Measurements from ENCODE around the gene BRINP3.

The BRINP3 gene

GRCh38 chr1:190289897-190290296, 187.8 kb downstream of the BRINP3 start:
- Histone ChIP-seq H3K9ac (no peak overlapping the region), H3K4me3 (no peak overlapping the region), H3K4me2 (no peak overlapping the region), H3K36me3 (no peaks in the 10 kb centered on the region), H3K4me1 (no peaks in the 10 kb centered on the region), H3K27ac (no peak overlapping the region), H3K27me3 (no peaks in the 10 kb centered on the region), H4K20me1 (no peaks in the 10 kb centered on the region), H3K9me3 (no peaks in the 10 kb centered on the region)
- TF ChIP-seq Cebpa-rat (IDR thresholded peaks at IDR 0.05), result no peak

- H3K4me2 ChIP-seq, result no peak overlapping the region
Measured at GRCh38 chr1:190286111-190286510, 191.6 kb downstream of the BRINP3 start.

GRCh38 chr1:190277107-190277506, 200.6 kb downstream of the BRINP3 start:
- no peak overlapping the region for H3K4me2 ChIP-seq
- no peak for TF ChIP-seq Cebpa-rat (IDR thresholded peaks at IDR 0.05)
- no peaks in the 10 kb centered on the region for H3K36me3 ChIP-seq
- H4K20me1 ChIP-seq, result no peaks in the 10 kb centered on the region
- no peak overlapping the region for H3K9ac ChIP-seq
- no peak overlapping the region for H3K27ac ChIP-seq
- no peaks in the 10 kb centered on the region for H3K9me3 ChIP-seq
- H3K4me3 ChIP-seq, result no peak overlapping the region
- H3K4me1 ChIP-seq, result no peaks in the 10 kb centered on the region
- H3K27me3 ChIP-seq, result no peaks in the 10 kb centered on the region

More at GRCh38 chr1:190286111-190286510, 191.6 kb downstream of the BRINP3 start:
- Histone ChIP-seq H3K36me3 (no peaks in the 10 kb centered on the region), H3K27ac (no peak overlapping the region), H3K27me3 (no peaks in the 10 kb centered on the region), H3K9me3 (no peaks in the 10 kb centered on the region), H3K4me3 (no peak overlapping the region), H3K4me1 (no peaks in the 10 kb centered on the region), H3K9ac (no peak overlapping the region), H4K20me1 (no peaks in the 10 kb centered on the region)
- no peak for TF ChIP-seq Cebpa-rat (IDR thresholded peaks at IDR 0.05)

- H3K27me3 ChIP-seq, result no peaks in the 10 kb centered on the region
- no peak overlapping the region for H3K9ac ChIP-seq
- TF ChIP-seq Cebpa-rat (IDR thresholded peaks at IDR 0.05), result no peak
- no peaks in the 10 kb centered on the region for H4K20me1 ChIP-seq
- H3K27ac ChIP-seq, result no peak overlapping the region
- H3K36me3 ChIP-seq, result no peaks in the 10 kb centered on the region
- no peak overlapping the region for H3K4me2 ChIP-seq
- H3K9me3 ChIP-seq, result no peaks in the 10 kb centered on the region
- H3K4me1 ChIP-seq, result no peaks in the 10 kb centered on the region
- H3K4me3 ChIP-seq, result no peak overlapping the region
Measured at GRCh38 chr1:190274721-190275120, 202.9 kb downstream of the BRINP3 start.

GRCh38 chr1:190273161-190273560, 204.5 kb downstream of the BRINP3 start:
- H3K4me3 ChIP-seq, result no peak overlapping the region
- no peaks in the 10 kb centered on the region for H3K4me1 ChIP-seq
- H4K20me1 ChIP-seq, result no peaks in the 10 kb centered on the region
- no peak for TF ChIP-seq Cebpa-rat (IDR thresholded peaks at IDR 0.05)
- no peak overlapping the region for H3K4me2 ChIP-seq
- no peaks in the 10 kb centered on the region for H3K9me3 ChIP-seq
- H3K36me3 ChIP-seq, result no peaks in the 10 kb centered on the region
- no peak overlapping the region for H3K27ac ChIP-seq
- H3K27me3 ChIP-seq, result no peaks in the 10 kb centered on the region
- H3K9ac ChIP-seq, result no peak overlapping the region

GRCh38 chr1:190262538-190262937, 215.1 kb downstream of the BRINP3 start:
- Histone ChIP-seq H3K27ac (no peak overlapping the region), H3K36me3 (no peaks in the 10 kb centered on the region), H3K4me2 (no peak overlapping the region), H3K27me3 (no peaks in the 10 kb centered on the region), H3K4me3 (no peak overlapping the region), H3K9ac (no peak overlapping the region), H3K9me3 (no peaks in the 10 kb centered on the region), H4K20me1 (no peaks in the 10 kb centered on the region), H3K4me1 (no peaks in the 10 kb centered on the region)
- no peak for TF ChIP-seq Cebpa-rat (IDR thresholded peaks at IDR 0.05)

DNA sequence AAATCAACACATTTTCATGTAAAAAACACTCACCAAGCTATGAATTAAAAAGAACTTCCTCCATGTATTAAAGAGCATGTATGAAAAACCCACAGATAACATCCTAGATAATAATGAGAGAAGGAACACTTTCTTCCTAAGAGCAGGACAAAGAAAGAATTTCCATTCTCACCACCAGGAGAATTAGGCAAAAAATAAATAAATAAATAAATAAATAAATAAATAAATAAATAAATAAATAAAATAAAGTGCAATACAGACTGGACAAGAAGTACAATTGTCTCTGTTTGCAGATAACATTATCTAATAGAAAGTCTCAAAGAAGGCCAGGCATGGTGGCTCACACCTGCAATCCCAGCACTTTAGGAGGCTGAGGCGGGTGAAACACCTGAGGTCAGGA, 218.2 kb downstream of the BRINP3 start:
- Histone ChIP-seq H3K27me3 (no peaks in the 10 kb centered on the region), H3K9me3 (no peaks in the 10 kb centered on the region), H3K4me2 (no peak overlapping the region), H3K36me3 (no peaks in the 10 kb centered on the region), H3K27ac (no peak overlapping the region), H4K20me1 (no peaks in the 10 kb centered on the region), H3K4me1 (no peaks in the 10 kb centered on the region), H3K9ac (no peak overlapping the region), H3K4me3 (no peak overlapping the region)
- no peak for TF ChIP-seq Cebpa-rat (IDR thresholded peaks at IDR 0.05)

DNA sequence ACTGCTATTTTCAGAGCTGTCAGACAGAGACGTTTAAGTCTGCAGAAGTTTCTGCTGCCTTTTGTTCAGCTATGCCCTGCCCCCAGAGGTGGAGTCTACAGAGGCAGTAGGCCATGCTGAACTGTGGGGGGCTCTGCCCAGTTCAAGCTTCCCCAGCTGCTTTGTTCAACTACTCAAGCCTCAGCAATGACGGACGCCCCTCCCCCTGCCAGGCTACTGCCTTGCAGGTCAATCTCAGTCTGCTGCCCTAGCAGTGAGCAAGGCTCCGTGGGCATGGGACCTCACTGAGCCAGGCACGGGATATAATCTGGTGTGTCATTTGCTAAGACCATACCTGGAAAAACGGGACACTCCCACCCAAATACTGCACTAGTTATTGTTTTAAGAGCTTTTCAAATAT, 219.7 kb downstream of the BRINP3 start:
- Histone ChIP-seq H3K9me3 (no peaks in the 10 kb centered on the region), H3K27me3 (no peaks in the 10 kb centered on the region), H3K4me2 (no peak overlapping the region), H3K4me3 (no peak overlapping the region), H4K20me1 (no peaks in the 10 kb centered on the region), H3K4me1 (no peaks in the 10 kb centered on the region), H3K27ac (no peak overlapping the region), H3K9ac (no peak overlapping the region), H3K36me3 (no peaks in the 10 kb centered on the region)
- TF ChIP-seq Cebpa-rat (IDR thresholded peaks at IDR 0.05), result no peak

DNA sequence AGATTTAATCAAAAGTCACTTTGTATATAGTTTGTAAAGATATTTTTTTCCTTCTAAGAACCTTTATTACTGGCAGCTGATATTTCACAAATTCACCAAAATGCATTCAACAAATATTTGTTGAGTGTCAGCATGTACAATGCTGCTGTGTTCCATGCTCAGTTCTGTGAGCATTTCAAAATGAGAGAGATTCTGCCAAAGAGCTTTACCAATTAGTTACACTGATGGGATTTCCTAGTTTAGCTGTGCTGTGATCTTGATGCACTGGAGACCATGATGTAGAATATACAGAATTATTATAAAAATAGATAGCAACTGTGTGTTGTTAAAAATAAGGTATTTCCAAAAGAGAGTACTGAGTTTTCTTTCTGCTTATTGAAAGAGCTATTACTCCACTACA, 225.6 kb downstream of the BRINP3 start:
- H3K36me3 ChIP-seq, result no peaks in the 10 kb centered on the region
- H3K4me2 ChIP-seq, result no peak overlapping the region
- H3K27me3 ChIP-seq, result no peaks in the 10 kb centered on the region
- H3K4me1 ChIP-seq, result no peaks in the 10 kb centered on the region
- no peak for TF ChIP-seq Cebpa-rat (IDR thresholded peaks at IDR 0.05)
- no peak overlapping the region for H3K4me3 ChIP-seq
- H3K27ac ChIP-seq, result no peak overlapping the region
- no peaks in the 10 kb centered on the region for H3K9me3 ChIP-seq
- no peak overlapping the region for H3K9ac ChIP-seq
- no peaks in the 10 kb centered on the region for H4K20me1 ChIP-seq

GRCh38 chr1:190250368-190250767, 227.3 kb downstream of the BRINP3 start:
- no peak overlapping the region for H3K4me2 ChIP-seq
- no peaks in the 10 kb centered on the region for H3K9me3 ChIP-seq
- no peaks in the 10 kb centered on the region for H3K27me3 ChIP-seq
- H3K4me1 ChIP-seq, result no peaks in the 10 kb centered on the region
- no peak; the same call in 1 of the 2 replicates for TF ChIP-seq Cebpa-rat (IDR thresholded peaks at IDR 0.05)
- no peaks in the 10 kb centered on the region for H4K20me1 ChIP-seq
- H3K27ac ChIP-seq, result no peak overlapping the region
- H3K4me3 ChIP-seq, result no peak overlapping the region
- H3K36me3 ChIP-seq, result no peaks in the 10 kb centered on the region
- H3K9ac ChIP-seq, result no peak overlapping the region

GRCh38 chr1:190244406-190244805, 233.3 kb downstream of the BRINP3 start:
- H3K4me2 ChIP-seq, result no peak overlapping the region
- H3K36me3 ChIP-seq, result no peaks in the 10 kb centered on the region
- no peak overlapping the region for H3K4me3 ChIP-seq
- no peaks in the 10 kb centered on the region for H3K9me3 ChIP-seq
- H3K27ac ChIP-seq, result no peak overlapping the region
- no peak overlapping the region for H3K9ac ChIP-seq
- no peak for TF ChIP-seq Cebpa-rat (IDR thresholded peaks at IDR 0.05)
- no peaks in the 10 kb centered on the region for H3K27me3 ChIP-seq
- no peaks in the 10 kb centered on the region for H4K20me1 ChIP-seq
- H3K4me1 ChIP-seq, result no peaks in the 10 kb centered on the region
